PFSK-1 (cell line): ENCODE data around the gene SLC10A7.

Experiments
- FOXP2 ChIP-seq: optimal IDR thresholded peaks from 2 replicates; pipeline ENCODE3; 2011; ENCODE audit warnings: borderline replicate concordance, control low read depth, inconsistent platforms; ENCODE audit not compliant: insufficient read depth; ENCODE audit errors: extremely low read length, extremely low read depth
- POLR2AphosphoS5 ChIP-seq: IDR thresholded peaks from 2 replicates; pipeline ENCODE4 v1.6.1; 2012; ENCODE audit warnings: low read depth, mild to moderate bottlenecking, control low read depth, low read length, moderate library complexity
- TAF1 ChIP-seq: IDR thresholded peaks from 2 replicates; pipeline ENCODE4 v1.6.1; 2012; ENCODE audit warnings: low read length, control low read depth, borderline replicate concordance; ENCODE audit not compliant: insufficient read depth

DNA sequence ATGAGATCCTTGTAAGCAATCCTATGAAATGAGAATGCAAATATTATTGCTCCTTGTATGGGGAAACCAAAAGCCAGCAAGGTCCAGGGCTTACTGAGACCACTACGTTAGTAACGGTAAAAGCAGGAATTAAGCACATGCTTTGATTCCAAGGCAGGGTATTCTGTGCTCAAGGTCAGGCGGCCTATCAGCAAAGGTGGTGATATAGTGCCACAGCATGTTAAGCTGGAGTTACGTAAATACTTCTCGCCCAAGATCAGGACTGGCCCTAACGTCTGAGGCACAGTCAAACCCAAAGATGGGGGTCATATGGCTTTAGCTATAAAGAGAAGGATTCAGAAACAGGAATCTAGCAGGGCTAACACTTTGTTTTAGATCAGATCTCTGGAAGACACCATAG, 27.6 kb downstream of the SLC10A7 start:
- TF ChIP-seq TAF1 (no peak), POLR2AphosphoS5 (no peak), FOXP2 (no peak)
